HCT116 (cell line): ENCODE results near the gene ADAM17.

Source experiments
- CBX3 ChIP-seq: IDR thresholded peaks from 2 replicates; pipeline ENCODE4 v1.6.1; 2012; ENCODE audit warnings: low read depth
- CTCF ChIP-seq, 3 experiments: fragments of 200-600 bp in 1 of 3; sonication (generic) in 1 of 3; IDR thresholded peaks in 2 of 3; conservative IDR thresholded peaks in 1 of 3; 2 replicates each; pipeline ENCODE4 v1.5.1; 2012 to 2017; ENCODE audit warnings: low read depth in 2 of 3, low read length in 2 of 3, antibody characterized with exemption in 1 of 3, borderline replicate concordance in 1 of 3, control low read depth in 1 of 3, mild to moderate bottlenecking in 1 of 3, mixed read lengths in 1 of 3, mixed run types in 1 of 3, moderate library complexity in 1 of 3; ENCODE audit not compliant: insufficient read depth in 1 of 3
- EGR1 ChIP-seq: IDR thresholded peaks from 2 replicates; pipeline ENCODE4 v1.6.1; 2012; ENCODE audit warnings: low read depth
- EZH2 ChIP-seq: fragments of 200-600 bp; sonication (generic); IDR thresholded peaks from 2 replicates; pipeline ENCODE4 v1.6.1; 2017; ENCODE audit warnings: antibody characterized with exemption, mixed run types
- EZH2phosphoT487 ChIP-seq: fragments of 200-600 bp; IDR thresholded peaks from 2 replicates; pipeline ENCODE4 v1.6.1; 2018; ENCODE audit warnings: antibody characterized with exemption, borderline replicate concordance
- JUND ChIP-seq: IDR thresholded peaks from 2 replicates; pipeline ENCODE4 v1.6.1; 2012
- MAX ChIP-seq: IDR thresholded peaks from 2 replicates; pipeline ENCODE4 v1.6.1; 2012
- POLR2A ChIP-seq: IDR thresholded peaks from 2 replicates; pipeline ENCODE4 v1.7.0; 2011; ENCODE audit warnings: borderline replicate concordance; ENCODE audit not compliant: insufficient read depth, insufficient read length; ENCODE audit errors: extremely low read depth
- POLR2AphosphoS5 ChIP-seq: IDR thresholded peaks from 2 replicates; pipeline ENCODE4 v1.6.1; 2011; ENCODE audit warnings: mild to moderate bottlenecking, low read depth, low read length, moderate library complexity
- SP1 ChIP-seq: IDR thresholded peaks from 2 replicates; pipeline ENCODE4 v1.6.1; 2012; ENCODE audit warnings: low read depth
- TCF7L2 ChIP-seq: IDR thresholded peaks from 2 replicates; pipeline ENCODE4 v1.7.0; 2011; ENCODE audit warnings: borderline replicate concordance, inconsistent platforms; ENCODE audit not compliant: insufficient read depth, insufficient read length; ENCODE audit errors: extremely low read depth
- YY1 ChIP-seq: IDR thresholded peaks from 2 replicates; pipeline ENCODE4 v1.6.1; 2011; ENCODE audit warnings: low read length, low read depth, moderate library complexity, mild to moderate bottlenecking; ENCODE audit not compliant: insufficient replicate concordance; ENCODE audit errors: extremely low read depth
- ZNF274 ChIP-seq: fragments of 200-500 bp; sonication (Bioruptor generic); IDR thresholded peaks from 2 replicates; pipeline ENCODE4 v1.6.1; 2014; ENCODE audit warnings: mild to moderate bottlenecking, low read depth, low read length, inconsistent platforms

- TF ChIP-seq EZH2: no peak
- no peak for TF ChIP-seq CTCF (IDR thresholded peaks at IDR 0.05 in 2 of 3, conservative IDR thresholded peaks at IDR 0.05 in 1 of 3; ENCODE audit: borderline replicate concordance in 1 of 3, insufficient read depth in 1 of 3, low read depth in 2 of 3, low read length in 2 of 3)
- TF ChIP-seq POLR2A: no peak
- no peak for TF ChIP-seq EGR1
- no peak for TF ChIP-seq TCF7L2
- TF ChIP-seq POLR2AphosphoS5: no peak
- no peak for TF ChIP-seq MAX
- TF ChIP-seq SP1: no peak
- TF ChIP-seq JUND: no peak
- no peak for TF ChIP-seq EZH2phosphoT487
- TF ChIP-seq ZNF274: no peak
- no peak for TF ChIP-seq YY1
- no peak for TF ChIP-seq CBX3
These were observed 94.6 kb downstream of the ADAM17 start for GRCh38 chr2:9461079-9461478.
